Left renal cortex interstitium (tissue), 4 donors: ENCODE measurements around the gene TNPO2. TPM values are rescaled to one million over a fixed set of nuclear protein-coding genes. Genes with fewer than 3 reads are reported as not detected.

Experiments used
- DNase-seq, 4 donors: peaks; one replicate each; pipeline ENCODE4 v3.0.0-alpha.2; 2013; ENCODE audit warnings: low read depth in 4 of 4, low spot score in 2 of 4, missing footprints in 1 of 4
- polyA plus RNA-seq, 4 donors: library from polyadenylated mRNA; unstranded; fragments of 120-200 nt; gene quantifications; one replicate each; pipeline ENCODE4 v1.2.1, GENCODE V29; 2013; ENCODE audit not compliant: insufficient read length in 4 of 4

The TNPO2 gene
- 10 to 100 TPM; 55.5 to 98.6 (median 72.3) TPM for polyA plus RNA-seq

- no peak for DNase-seq
Measured at GRCh38 chr19:12723641-12724426, at the start of gene TNPO2. Gene TNPO2, minus strand, starts transcription at chr19:12723932. Its CDS starts 2,955 bp downstream, at chr19:12720977.

GRCh38 chr19:12772323-12772722, 48.6 kb upstream of the TNPO2 start:
- no peak for DNase-seq

GRCh38 chr19:12770922-12771321, 47.2 kb upstream of the TNPO2 start:
- no peak for DNase-seq

GRCh38 chr19:12769689-12770088, 46.0 kb upstream of the TNPO2 start:
- no peak for DNase-seq

- no peak for DNase-seq
Measured at GRCh38 chr19:12767666-12768065, 43.9 kb upstream of the TNPO2 start.

- no peak for DNase-seq
Measured at GRCh38 chr19:12767150-12767549, 43.4 kb upstream of the TNPO2 start.

- DNase-seq, result no peak
Measured at GRCh38 chr19:12766051-12766521, 42.4 kb upstream of the TNPO2 start.

GRCh38 chr19:12764698-12765097, 41.0 kb upstream of the TNPO2 start:
- no peak for DNase-seq

GRCh38 chr19:12763100-12763499, 39.4 kb upstream of the TNPO2 start:
- no peak for DNase-seq

- no peak for DNase-seq
Measured at GRCh38 chr19:12759686-12760085, 36.0 kb upstream of the TNPO2 start.

GRCh38 chr19:12757544-12758274, 34.0 kb upstream of the TNPO2 start:
- DNase-seq, result no peak

GRCh38 chr19:12756150-12756883, 32.6 kb upstream of the TNPO2 start:
- no peak for DNase-seq

GRCh38 chr19:12754465-12755196, 30.9 kb upstream of the TNPO2 start:
- DNase-seq, result no peak

- no peak for DNase-seq
Measured at GRCh38 chr19:12752056-12752781, 28.5 kb upstream of the TNPO2 start.

GRCh38 chr19:12751635-12752034, 27.9 kb upstream of the TNPO2 start, which contains the start of gene BEST2:
Gene BEST2, plus strand, starts transcription at chr19:12751791. Its CDS starts 802 bp downstream, at chr19:12752593.
- no peak for DNase-seq

GRCh38 chr19:12750851-12751250, 27.1 kb upstream of the TNPO2 start:
- no peak for DNase-seq

- no peak for DNase-seq
Measured at GRCh38 chr19:12749938-12750521, 26.3 kb upstream of the TNPO2 start.

- no peak for DNase-seq
Measured at GRCh38 chr19:12748489-12748888, 24.8 kb upstream of the TNPO2 start.

- no peak for DNase-seq
Measured at GRCh38 chr19:12745166-12745897, 21.6 kb upstream of the TNPO2 start.
